ENCODE measurements around the gene MMEL1. TPM values are rescaled to one million over a fixed set of nuclear protein-coding genes. Genes with fewer than 3 reads are reported as not detected.

The MMEL1 gene
- total and polyA plus RNA-seq, 2 experiments from 2014 or later = 0.57 to 0.90 TPM

DNA sequence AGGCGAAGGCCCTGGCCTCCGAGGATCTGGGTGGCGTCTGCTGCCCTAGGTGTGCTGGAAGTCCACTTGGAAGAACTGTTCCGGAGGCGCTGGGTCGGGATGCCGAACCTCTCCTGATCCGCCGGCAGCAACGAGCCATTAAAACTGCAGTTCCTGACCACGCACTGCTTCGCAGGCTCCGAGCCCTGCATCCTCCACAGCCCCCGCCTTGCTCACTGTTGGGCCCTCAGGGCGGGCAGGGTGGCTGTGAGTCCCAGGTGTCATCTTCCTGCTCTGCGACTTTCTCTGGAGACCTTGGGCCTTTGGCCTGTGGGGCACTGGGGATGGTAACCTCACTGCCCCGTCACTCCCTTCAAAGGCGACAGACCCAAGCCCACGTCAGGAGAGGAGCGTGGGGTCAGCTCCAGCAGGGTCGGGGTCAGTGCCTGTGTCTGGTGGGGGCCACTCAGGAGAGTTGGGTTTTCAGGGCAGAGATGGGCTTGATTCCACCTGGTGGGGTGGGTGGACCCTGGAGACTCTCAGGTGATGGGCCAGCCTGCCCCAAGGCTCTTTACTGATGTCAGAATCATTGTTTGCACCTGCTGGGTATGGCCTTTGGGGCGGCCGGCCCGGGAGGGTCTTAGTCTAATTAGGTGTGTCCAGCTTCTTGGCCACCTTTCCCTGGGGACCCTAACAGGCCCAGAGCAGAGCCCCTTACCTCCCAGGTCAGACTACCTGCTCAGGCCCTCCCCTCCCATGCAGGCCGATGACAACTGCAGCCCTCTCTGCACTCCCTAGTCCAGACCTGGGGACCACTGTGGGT is 43.2 kb downstream of the MMEL1 start (continued):
- TF ChIP-seq, protein P1, sequence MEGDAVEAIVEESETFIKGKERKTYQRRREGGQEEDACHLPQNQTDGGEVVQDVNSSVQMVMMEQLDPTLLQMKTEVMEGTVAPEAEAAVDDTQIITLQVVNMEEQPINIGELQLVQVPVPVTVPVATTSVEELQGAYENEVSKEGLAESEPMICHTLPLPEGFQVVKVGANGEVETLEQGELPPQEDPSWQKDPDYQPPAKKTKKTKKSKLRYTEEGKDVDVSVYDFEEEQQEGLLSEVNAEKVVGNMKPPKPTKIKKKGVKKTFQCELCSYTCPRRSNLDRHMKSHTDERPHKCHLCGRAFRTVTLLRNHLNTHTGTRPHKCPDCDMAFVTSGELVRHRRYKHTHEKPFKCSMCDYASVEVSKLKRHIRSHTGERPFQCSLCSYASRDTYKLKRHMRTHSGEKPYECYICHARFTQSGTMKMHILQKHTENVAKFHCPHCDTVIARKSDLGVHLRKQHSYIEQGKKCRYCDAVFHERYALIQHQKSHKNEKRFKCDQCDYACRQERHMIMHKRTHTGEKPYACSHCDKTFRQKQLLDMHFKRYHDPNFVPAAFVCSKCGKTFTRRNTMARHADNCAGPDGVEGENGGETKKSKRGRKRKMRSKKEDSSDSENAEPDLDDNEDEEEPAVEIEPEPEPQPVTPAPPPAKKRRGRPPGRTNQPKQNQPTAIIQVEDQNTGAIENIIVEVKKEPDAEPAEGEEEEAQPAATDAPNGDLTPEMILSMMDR (conservative IDR thresholded peaks at IDR 0.05; ENCODE audit: low read depth in 2 of 2) = no peak
- TF ChIP-seq EZH2 (IDR thresholded peaks at IDR 0.05; ENCODE audit: low read depth, unreplicated experiment) (no peak), ZNF114 (CRISPR knock-in tag; IDR thresholded peaks at IDR 0.05) (no peak)

- Mint-ChIP-seq H3K4me3 (no peak overlapping the region), H3K4me1 (peaks cover 13% of the 10 kb centered on the region), H3K36me3 (ENCODE audit: low read depth) (peaks cover 15% of the 10 kb centered on the region; the same call in 2 of the 3 replicates), H3K27me3 (ENCODE audit: insufficient read depth, low read depth, poor library complexity) (peaks cover 3% of the 10 kb centered on the region), H3K27ac (no peak overlapping the region), H3K9me3 (peaks cover 14% of the 10 kb centered on the region)
- Histone ChIP-seq H3K36me3 (ENCODE audit: insufficient read depth) (no peaks in the 10 kb centered on the region), H3K4me3 (no peak overlapping the region), H2AFZ (no peak overlapping the region), H3K27ac (ENCODE audit: low read depth) (no peak overlapping the region), H3K4me2 (no peak overlapping the region), H3K9me2 (ENCODE audit: insufficient read depth) (no peaks in the 10 kb centered on the region), H3K4me1 (ENCODE audit: insufficient read depth) (peaks cover 4% of the 10 kb centered on the region), H3K79me2 (replicated peaks; ENCODE audit: insufficient read depth) (no peaks in the 10 kb centered on the region), H4K20me1 (replicated peaks; ENCODE audit: insufficient read depth) (no peaks in the 10 kb centered on the region), H3F3A (replicated peaks; ENCODE audit: low read depth) (no peaks in the 10 kb centered on the region), H3K27me3 (ENCODE audit: insufficient read depth) (no peaks in the 10 kb centered on the region)
- no peak for DNase-seq (ENCODE audit: low spot score)
- ATAC-seq = no peak
- TF ChIP-seq ZNF462 (CRISPR knock-in tag; IDR thresholded peaks at IDR 0.05) (no peak), ZNF331 (CRISPR knock-in tag; IDR thresholded peaks at IDR 0.05; ENCODE audit: low read depth) (no peak), EZH2phosphoT487 (IDR thresholded peaks at IDR 0.05; ENCODE audit: unreplicated experiment) (no peak), ZNF114 (CRISPR knock-in tag; IDR thresholded peaks at IDR 0.05) (no peak), STAT1 (IDR thresholded peaks at IDR 0.05; ENCODE audit: unreplicated experiment) (no peak)
- TF ChIP-seq, protein P1 (conservative IDR thresholded peaks at IDR 0.05; ENCODE audit: low read depth in 2 of 2) = no peak
- TF ChIP-seq, protein P2, sequence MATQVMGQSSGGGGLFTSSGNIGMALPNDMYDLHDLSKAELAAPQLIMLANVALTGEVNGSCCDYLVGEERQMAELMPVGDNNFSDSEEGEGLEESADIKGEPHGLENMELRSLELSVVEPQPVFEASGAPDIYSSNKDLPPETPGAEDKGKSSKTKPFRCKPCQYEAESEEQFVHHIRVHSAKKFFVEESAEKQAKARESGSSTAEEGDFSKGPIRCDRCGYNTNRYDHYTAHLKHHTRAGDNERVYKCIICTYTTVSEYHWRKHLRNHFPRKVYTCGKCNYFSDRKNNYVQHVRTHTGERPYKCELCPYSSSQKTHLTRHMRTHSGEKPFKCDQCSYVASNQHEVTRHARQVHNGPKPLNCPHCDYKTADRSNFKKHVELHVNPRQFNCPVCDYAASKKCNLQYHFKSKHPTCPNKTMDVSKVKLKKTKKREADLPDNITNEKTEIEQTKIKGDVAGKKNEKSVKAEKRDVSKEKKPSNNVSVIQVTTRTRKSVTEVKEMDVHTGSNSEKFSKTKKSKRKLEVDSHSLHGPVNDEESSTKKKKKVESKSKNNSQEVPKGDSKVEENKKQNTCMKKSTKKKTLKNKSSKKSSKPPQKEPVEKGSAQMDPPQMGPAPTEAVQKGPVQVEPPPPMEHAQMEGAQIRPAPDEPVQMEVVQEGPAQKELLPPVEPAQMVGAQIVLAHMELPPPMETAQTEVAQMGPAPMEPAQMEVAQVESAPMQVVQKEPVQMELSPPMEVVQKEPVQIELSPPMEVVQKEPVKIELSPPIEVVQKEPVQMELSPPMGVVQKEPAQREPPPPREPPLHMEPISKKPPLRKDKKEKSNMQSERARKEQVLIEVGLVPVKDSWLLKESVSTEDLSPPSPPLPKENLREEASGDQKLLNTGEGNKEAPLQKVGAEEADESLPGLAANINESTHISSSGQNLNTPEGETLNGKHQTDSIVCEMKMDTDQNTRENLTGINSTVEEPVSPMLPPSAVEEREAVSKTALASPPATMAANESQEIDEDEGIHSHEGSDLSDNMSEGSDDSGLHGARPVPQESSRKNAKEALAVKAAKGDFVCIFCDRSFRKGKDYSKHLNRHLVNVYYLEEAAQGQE (IDR thresholded peaks at IDR 0.05; ENCODE audit: unreplicated experiment) = no peak
Observed at GRCh38 chr1:2588661-2589430, 44.0 kb downstream of the MMEL1 start.

All from GM23338 (cell line).